Measurements from ENCODE around the gene CD93. TPM values are rescaled to one million over a fixed set of nuclear protein-coding genes. Genes with fewer than 3 reads are reported as not detected.

CD93 gene
- polyA plus RNA-seq, 1 donor from 2014 or later, result not detected

- H2AFZ ChIP-seq (ENCODE audit: low read depth, low read length), result no peak overlapping the region
- H3K27ac ChIP-seq (ENCODE audit: low read length), result no peak overlapping the region
- no peaks in the 10 kb centered on the region for H3F3A ChIP-seq (ENCODE audit: insufficient read depth, low read length, poor library complexity, severe bottlenecking)
- H3K36me3 ChIP-seq (ENCODE audit: insufficient read depth, low read length), result no peaks in the 10 kb centered on the region
- TF ChIP-seq MXI1 (conservative IDR thresholded peaks at IDR 0.05; ENCODE audit: poor library complexity, severe bottlenecking) (no peak), POLR2AphosphoS5 (IDR thresholded peaks at IDR 0.05) (no peak), CTCF (IDR thresholded peaks at IDR 0.05; ENCODE audit: poor library complexity, severe bottlenecking) (no peak), SMC3 (conservative IDR thresholded peaks at IDR 0.05; ENCODE audit: poor library complexity) (no peak), RAD21 (conservative IDR thresholded peaks at IDR 0.05) (no peak), EP300 (conservative IDR thresholded peaks at IDR 0.05; ENCODE audit: poor library complexity, severe bottlenecking) (no peak), REST (IDR thresholded peaks at IDR 0.05; ENCODE audit: borderline replicate concordance) (no peak), EZH2 (IDR thresholded peaks at IDR 0.05; ENCODE audit: borderline replicate concordance, insufficient read depth, low read length, poor library complexity, severe bottlenecking) (no peak), TAF1 (IDR thresholded peaks at IDR 0.05; ENCODE audit: low read depth) (no peak)
- no peaks in the 10 kb centered on the region for H3K27me3 ChIP-seq (ENCODE audit: insufficient read depth, low read depth, low read length)
- H3K4me3 ChIP-seq (ENCODE audit: low read length), result no peak overlapping the region
- no peak overlapping the region for H3K4me2 ChIP-seq (ENCODE audit: low read length)
- no peaks in the 10 kb centered on the region for H3K79me2 ChIP-seq (replicated peaks; ENCODE audit: insufficient read depth, low read length)
- no peaks in the 10 kb centered on the region for H3K9me3 ChIP-seq (ENCODE audit: low read length)
- H4K20me1 ChIP-seq (ENCODE audit: insufficient read depth), result no peaks in the 10 kb centered on the region
- no peaks in the 10 kb centered on the region for H3K9me2 ChIP-seq (ENCODE audit: insufficient read depth, low read length)
- no peak overlapping the region for H3K9ac ChIP-seq (ENCODE audit: low read length)
Observed at GRCh38 chr20:23116311-23117089, 30.4 kb upstream of the CD93 start.

- no peak for TF ChIP-seq POLR2AphosphoS5 (IDR thresholded peaks at IDR 0.05)
- TF ChIP-seq RAD21 (conservative IDR thresholded peaks at IDR 0.05), result no peak
- no peak for TF ChIP-seq EZH2 (IDR thresholded peaks at IDR 0.05; ENCODE audit: borderline replicate concordance, insufficient read depth, low read length, poor library complexity, severe bottlenecking)
- no peak for TF ChIP-seq REST (IDR thresholded peaks at IDR 0.05; ENCODE audit: borderline replicate concordance)
- TF ChIP-seq SMC3 (conservative IDR thresholded peaks at IDR 0.05; ENCODE audit: poor library complexity), result no peak
- no peak for TF ChIP-seq TAF1 (IDR thresholded peaks at IDR 0.05; ENCODE audit: low read depth)
- no peak for TF ChIP-seq MXI1 (conservative IDR thresholded peaks at IDR 0.05; ENCODE audit: poor library complexity, severe bottlenecking)
- no peak for TF ChIP-seq EP300 (conservative IDR thresholded peaks at IDR 0.05; ENCODE audit: poor library complexity, severe bottlenecking)
- no peak for TF ChIP-seq CTCF (IDR thresholded peaks at IDR 0.05; ENCODE audit: poor library complexity, severe bottlenecking)
- no peak overlapping the region for H3K27ac ChIP-seq (ENCODE audit: low read length)
Observed at GRCh38 chr20:23115822-23116221, 29.7 kb upstream of the CD93 start.

More at GRCh38 chr20:23115822-23116221, 29.7 kb upstream of the CD93 start:
- Histone ChIP-seq H3K9me2 (ENCODE audit: insufficient read depth, low read length) (no peaks in the 10 kb centered on the region), H3K9ac (ENCODE audit: low read length) (no peak overlapping the region), H3K4me2 (ENCODE audit: low read length) (no peak overlapping the region), H3K27me3 (ENCODE audit: insufficient read depth, low read depth, low read length) (no peaks in the 10 kb centered on the region), H4K20me1 (ENCODE audit: insufficient read depth) (no peaks in the 10 kb centered on the region), H3K36me3 (ENCODE audit: insufficient read depth, low read length) (no peaks in the 10 kb centered on the region), H3F3A (ENCODE audit: insufficient read depth, low read length, poor library complexity, severe bottlenecking) (no peaks in the 10 kb centered on the region), H3K9me3 (ENCODE audit: low read length) (no peaks in the 10 kb centered on the region), H2AFZ (ENCODE audit: low read depth, low read length) (no peak overlapping the region), H3K79me2 (replicated peaks; ENCODE audit: insufficient read depth, low read length) (no peaks in the 10 kb centered on the region), H3K4me3 (ENCODE audit: low read length) (no peak overlapping the region)

All from neural cell (in vitro differentiated cells).